HG03064 (cell line): Measurements from ENCODE around the gene TRIM65.

ENCODE experiments used
- ATAC-seq: cut with Tn5 transposase; IDR thresholded peaks from one replicate; pipeline ENCODE4 v1.9.1; 2021; ENCODE audit warnings: low read depth; ENCODE audit not compliant: unreplicated experiment

Gene TRIM65

GRCh38 chr17:75839942-75840798, 56.6 kb downstream of the TRIM65 start:
- ATAC-seq: no peak
